Measurements from ENCODE around the gene STAT5B.

STAT5B gene

DNA sequence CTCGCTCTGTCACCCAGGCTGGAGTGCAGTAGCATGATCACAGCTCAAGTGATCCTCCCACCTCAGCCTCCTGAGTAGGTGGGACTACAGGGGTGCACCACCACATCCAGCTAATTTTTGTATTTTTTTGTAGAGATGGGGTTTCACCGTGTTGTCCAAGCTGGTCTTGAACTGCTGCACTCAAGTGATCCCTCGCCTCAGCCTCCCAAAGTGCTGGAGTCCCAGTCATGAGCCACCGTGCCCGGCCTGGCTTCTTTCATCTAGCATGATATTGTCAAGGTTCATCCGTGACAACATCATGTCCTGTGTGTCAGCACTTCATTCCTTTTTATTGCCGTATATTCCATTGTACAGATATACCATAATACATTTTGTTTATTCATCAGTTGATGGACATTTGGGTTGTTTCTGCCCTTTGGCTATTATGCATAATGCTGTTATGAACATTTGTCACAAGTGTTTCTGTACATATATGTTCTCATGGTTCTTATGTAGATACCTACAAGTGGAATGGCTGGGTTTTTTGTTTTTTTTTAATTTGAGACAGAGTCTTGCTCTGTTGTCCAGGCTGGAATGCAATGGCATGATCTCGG is 78.5 kb downstream of the STAT5B start:
- H3K27me3 ChIP-seq (replicated peaks; ENCODE audit: control insufficient read depth, insufficient read depth, low read length) = no peaks in the 10 kb centered on the region
- H3K36me3 ChIP-seq (ENCODE audit: control insufficient read depth, insufficient read depth, low read length) = peaks cover 7% of the 10 kb centered on the region
- H3K4me3 ChIP-seq (replicated peaks; ENCODE audit: low read depth, low read length) = no peak overlapping the region
- DNase-seq (ENCODE audit: extremely low read depth, insufficient read length) = no peak
- TF ChIP-seq, protein P1, sequence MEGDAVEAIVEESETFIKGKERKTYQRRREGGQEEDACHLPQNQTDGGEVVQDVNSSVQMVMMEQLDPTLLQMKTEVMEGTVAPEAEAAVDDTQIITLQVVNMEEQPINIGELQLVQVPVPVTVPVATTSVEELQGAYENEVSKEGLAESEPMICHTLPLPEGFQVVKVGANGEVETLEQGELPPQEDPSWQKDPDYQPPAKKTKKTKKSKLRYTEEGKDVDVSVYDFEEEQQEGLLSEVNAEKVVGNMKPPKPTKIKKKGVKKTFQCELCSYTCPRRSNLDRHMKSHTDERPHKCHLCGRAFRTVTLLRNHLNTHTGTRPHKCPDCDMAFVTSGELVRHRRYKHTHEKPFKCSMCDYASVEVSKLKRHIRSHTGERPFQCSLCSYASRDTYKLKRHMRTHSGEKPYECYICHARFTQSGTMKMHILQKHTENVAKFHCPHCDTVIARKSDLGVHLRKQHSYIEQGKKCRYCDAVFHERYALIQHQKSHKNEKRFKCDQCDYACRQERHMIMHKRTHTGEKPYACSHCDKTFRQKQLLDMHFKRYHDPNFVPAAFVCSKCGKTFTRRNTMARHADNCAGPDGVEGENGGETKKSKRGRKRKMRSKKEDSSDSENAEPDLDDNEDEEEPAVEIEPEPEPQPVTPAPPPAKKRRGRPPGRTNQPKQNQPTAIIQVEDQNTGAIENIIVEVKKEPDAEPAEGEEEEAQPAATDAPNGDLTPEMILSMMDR (IDR thresholded peaks at IDR 0.05; ENCODE audit: insufficient read depth, low read length, poor library complexity, severe bottlenecking) = no peak

DNA sequence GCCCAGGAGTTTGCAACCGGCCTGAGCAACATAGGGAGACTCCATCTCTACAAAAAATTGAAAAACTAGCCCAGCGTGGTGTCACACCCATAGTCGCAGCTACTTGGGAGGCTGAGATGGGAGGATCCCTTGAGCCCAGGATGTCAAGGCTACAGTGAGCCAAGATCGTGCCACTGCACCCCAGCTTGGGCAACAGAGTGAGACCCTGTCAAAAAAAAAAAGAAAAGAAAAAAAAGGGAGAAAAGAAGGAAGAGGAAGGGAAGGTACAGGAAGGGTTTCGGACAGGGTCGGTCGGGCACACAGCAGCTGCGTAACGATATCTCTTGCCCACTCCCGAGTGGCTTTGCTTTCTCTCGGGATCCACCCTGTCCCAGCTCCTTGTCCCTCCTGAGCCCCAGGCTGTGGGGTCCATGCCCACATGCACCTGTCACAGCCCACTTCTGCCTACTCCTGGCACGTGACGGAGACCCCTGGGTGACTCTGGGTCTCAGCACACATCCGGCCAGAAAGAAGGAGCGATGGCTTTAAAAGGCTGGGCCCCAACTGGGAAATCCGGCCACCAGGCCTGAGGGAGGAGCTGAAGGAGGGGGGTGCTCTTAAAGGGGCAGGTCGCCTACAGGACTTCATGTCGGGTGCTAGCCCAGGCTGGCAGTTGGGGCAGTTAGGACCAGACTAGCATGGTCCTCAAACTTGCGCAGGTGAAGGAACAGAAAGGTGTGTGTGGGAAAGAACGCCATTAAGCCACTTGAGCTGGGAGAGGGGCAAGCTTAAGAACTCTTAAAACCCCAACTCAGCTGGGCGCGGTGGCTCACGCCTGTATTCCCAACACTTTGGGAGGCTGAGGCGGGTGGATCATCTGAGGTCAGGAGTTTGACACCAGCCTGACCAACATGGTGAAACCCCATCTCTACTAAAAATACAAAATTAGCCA is 82.0 kb downstream of the STAT5B start, which contains the start of gene GHDC:
Gene GHDC, minus strand, starts transcription at position 526 of the 931 bp plus-strand sequence. CDS start 913 bp downstream, outside the sequence.
- peak; percentile 77 for DNase-seq (ENCODE audit: extremely low read depth, insufficient read length)
- no peaks in the 10 kb centered on the region; the same call in 1 of the 2 replicates for H3K36me3 ChIP-seq (ENCODE audit: control insufficient read depth, insufficient read depth, low read length)
- TF ChIP-seq, protein P1 (IDR thresholded peaks at IDR 0.05; ENCODE audit: insufficient read depth, low read length, poor library complexity, severe bottlenecking) = no peak
- H3K27me3 ChIP-seq (replicated peaks; ENCODE audit: control insufficient read depth, insufficient read depth, low read length) = no peaks in the 10 kb centered on the region
- peak within 1 kb of the TSS; percentile 82 for H3K4me3 ChIP-seq (replicated peaks; ENCODE audit: low read depth, low read length)

DNA sequence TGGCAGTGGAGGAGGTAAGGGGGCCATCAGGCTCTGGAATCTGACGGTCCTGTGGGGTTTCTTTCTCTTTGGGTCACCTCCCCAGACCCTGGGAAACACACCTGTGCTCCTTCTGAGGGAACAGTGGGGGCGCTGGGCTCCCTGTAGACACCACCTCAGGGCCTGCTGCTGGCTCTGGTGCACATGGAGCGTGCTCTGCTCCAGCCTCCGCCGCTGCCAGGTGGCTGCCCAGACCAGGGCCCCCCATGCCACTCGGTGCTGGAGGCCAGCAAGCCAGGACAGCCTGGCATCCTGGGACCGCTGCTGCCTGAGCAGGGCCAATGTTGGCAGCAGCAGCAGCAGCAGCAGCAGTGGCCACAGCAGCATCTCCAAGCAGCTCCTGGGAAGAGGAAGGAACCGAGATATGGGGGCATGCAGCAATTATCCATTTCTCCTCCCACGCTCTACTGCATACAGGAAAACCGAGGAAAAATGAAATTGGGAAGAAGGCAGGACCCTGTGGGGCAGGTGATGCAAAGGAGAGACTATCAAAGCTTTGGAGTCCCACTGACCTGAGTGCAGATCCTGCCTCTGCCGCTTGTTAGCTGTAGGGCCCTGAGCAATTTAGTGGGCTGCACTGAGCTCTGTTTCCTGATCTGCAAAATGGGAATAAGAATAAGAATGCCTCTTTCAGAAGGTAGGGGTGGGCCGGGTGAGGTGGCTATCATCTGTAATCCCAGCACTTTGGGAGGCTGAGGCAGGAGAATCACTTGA is 82.8 kb downstream of the STAT5B start:
- peak overlapping the region; percentile 82 for H3K4me3 ChIP-seq (replicated peaks; ENCODE audit: low read depth, low read length)
- DNase-seq (ENCODE audit: extremely low read depth, insufficient read length) = no peak
- TF ChIP-seq, protein P1 (IDR thresholded peaks at IDR 0.05; ENCODE audit: insufficient read depth, low read length, poor library complexity, severe bottlenecking) = no peak

DNA sequence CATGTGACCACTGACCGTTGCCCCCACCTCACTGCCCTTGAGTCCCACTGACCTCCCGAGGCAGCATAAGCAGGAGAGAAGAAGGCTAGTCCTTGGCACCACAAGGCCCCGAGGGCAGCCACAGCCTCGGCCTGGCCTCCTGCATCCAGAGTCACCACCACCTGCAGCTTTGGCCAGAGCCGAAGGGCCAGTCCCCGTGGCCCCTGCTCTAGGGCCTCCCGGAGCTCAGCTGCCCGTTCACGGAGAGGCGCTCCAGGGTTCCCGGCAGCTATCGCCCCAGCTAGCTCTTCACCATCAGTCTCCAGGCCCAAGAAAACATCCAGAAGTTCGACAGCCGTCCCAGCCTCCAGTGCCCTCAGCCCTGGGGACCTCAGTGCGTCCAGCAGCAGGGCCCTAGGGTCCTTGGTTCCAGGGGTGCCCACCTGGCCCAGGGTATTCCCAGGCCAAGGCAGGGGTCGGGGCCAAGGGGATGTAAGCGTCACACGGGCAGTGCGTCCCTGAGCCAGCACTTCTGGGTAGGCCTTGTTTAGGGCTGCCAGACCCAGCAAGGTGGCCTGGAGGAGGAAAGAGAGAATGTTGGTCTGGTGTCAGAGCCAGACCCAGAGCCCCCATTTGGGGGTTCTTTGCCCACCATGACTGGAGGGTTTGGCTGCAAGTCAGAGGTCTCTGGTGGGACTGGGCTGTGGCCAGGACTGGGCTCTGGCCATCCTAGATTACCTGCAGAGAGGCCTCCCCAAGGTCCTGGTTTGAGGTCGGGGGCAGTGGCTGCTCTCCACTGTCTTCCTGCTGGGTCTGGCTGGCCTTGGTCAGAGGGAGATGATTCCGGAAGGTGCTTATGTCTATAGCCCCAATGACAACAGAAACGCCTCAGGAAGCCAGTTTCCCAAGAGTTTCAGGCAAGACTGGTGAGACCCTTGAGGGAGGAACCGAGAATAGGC is 83.7 kb downstream of the STAT5B start:
- no peak overlapping the region for H3K4me3 ChIP-seq (replicated peaks; ENCODE audit: low read depth, low read length)
- DNase-seq (ENCODE audit: extremely low read depth, insufficient read length) = no peak
- no peaks in the 10 kb centered on the region; the same call in 1 of the 2 replicates for H3K36me3 ChIP-seq (ENCODE audit: control insufficient read depth, insufficient read depth, low read length)
- TF ChIP-seq, protein P1 (IDR thresholded peaks at IDR 0.05; ENCODE audit: insufficient read depth, low read length, poor library complexity, severe bottlenecking) = no peak
- H3K27me3 ChIP-seq (replicated peaks; ENCODE audit: control insufficient read depth, insufficient read depth, low read length) = no peaks in the 10 kb centered on the region

More for the DNA sequence above, 82.8 kb downstream of the STAT5B start:
- Histone ChIP-seq H3K36me3 (ENCODE audit: control insufficient read depth, insufficient read depth, low read length) (no peaks in the 10 kb centered on the region; the same call in 1 of the 2 replicates), H3K27me3 (replicated peaks; ENCODE audit: control insufficient read depth, insufficient read depth, low read length) (no peaks in the 10 kb centered on the region)

DNA sequence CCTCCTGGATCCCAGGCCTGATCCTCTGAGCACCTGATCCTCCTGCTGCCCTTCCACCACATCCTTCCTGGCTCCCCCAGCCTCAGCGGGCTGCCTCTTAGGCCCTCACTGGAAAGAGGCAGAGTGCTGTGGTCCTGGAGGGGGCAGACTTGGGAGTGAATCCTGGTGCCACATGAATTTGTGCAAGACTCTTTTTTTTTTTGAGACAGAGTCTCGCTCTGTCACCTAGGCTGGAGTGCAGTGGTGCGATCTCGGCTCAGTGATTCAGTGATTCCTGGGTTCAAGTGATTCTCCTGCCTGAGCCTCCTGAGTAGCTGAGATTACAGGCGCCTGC is 84.9 kb downstream of the STAT5B start:
- no peak overlapping the region for H3K4me3 ChIP-seq (replicated peaks; ENCODE audit: low read depth, low read length)
- H3K27me3 ChIP-seq (replicated peaks; ENCODE audit: control insufficient read depth, insufficient read depth, low read length) = no peaks in the 10 kb centered on the region
- DNase-seq (ENCODE audit: extremely low read depth, insufficient read length) = no peak
- no peaks in the 10 kb centered on the region; the same call in 1 of the 2 replicates for H3K36me3 ChIP-seq (ENCODE audit: control insufficient read depth, insufficient read depth, low read length)
- TF ChIP-seq, protein P1 (IDR thresholded peaks at IDR 0.05; ENCODE audit: insufficient read depth, low read length, poor library complexity, severe bottlenecking) = no peak

All from GM06990 (cell line).